Loucy (cell line): ENCODE measurements around the gene MXD3.

Source experiments
- H2AFZ ChIP-seq: fragments of 200-600 bp; sonication (generic); 2 replicates; pipeline ENCODE4 v1.6.0; 2016; ENCODE audit warnings: antibody characterized with exemption, mild to moderate bottlenecking, low read length, moderate library complexity
- H3F3A ChIP-seq: fragments of 200-600 bp; 2 replicates; pipeline ENCODE4 v1.6.0; 2016; ENCODE audit warnings: antibody characterized with exemption, low read depth, mild to moderate bottlenecking
- H3K27me3 ChIP-seq: fragments of 200-600 bp; sonication (generic); 2 replicates; pipeline ENCODE4 v1.6.1; 2014; ENCODE audit warnings: low read length, mild to moderate bottlenecking; ENCODE audit not compliant: insufficient read depth, poor library complexity, severe bottlenecking
- H3K36me3 ChIP-seq: fragments of 200-600 bp; sonication (generic); 2 replicates; pipeline ENCODE4 v1.6.1; 2016; ENCODE audit warnings: low read length; ENCODE audit not compliant: insufficient read depth
- H3K4me1 ChIP-seq: fragments of 200-600 bp; sonication (generic); 2 replicates; pipeline ENCODE4 v1.5.1; 2014; ENCODE audit warnings: low read length, mild to moderate bottlenecking; ENCODE audit not compliant: insufficient read depth, poor library complexity, severe bottlenecking
- H3K4me2 ChIP-seq: fragments of 200-600 bp; sonication (generic); 2 replicates; pipeline ENCODE4 v1.6.0; 2014; ENCODE audit warnings: antibody characterized with exemption, low read length, low read depth, mild to moderate bottlenecking; ENCODE audit not compliant: poor library complexity, severe bottlenecking
- H3K4me3 ChIP-seq: fragments of 200-600 bp; sonication (generic); 2 replicates; pipeline ENCODE4 v1.5.1; 2014; ENCODE audit warnings: low read length, mild to moderate bottlenecking, mixed read lengths; ENCODE audit not compliant: poor library complexity, severe bottlenecking
- H3K79me2 ChIP-seq: fragments of 200-600 bp; sonication (generic); 2 replicates; pipeline ENCODE4 v1.6.1; 2014; ENCODE audit warnings: low read length; ENCODE audit not compliant: insufficient read depth
- H3K9ac ChIP-seq: fragments of 200-600 bp; sonication (generic); 2 replicates; pipeline ENCODE4 v1.6.0; 2014; ENCODE audit warnings: mild to moderate bottlenecking, low read depth, low read length, moderate library complexity; ENCODE audit not compliant: poor library complexity, severe bottlenecking
- H3K9me2 ChIP-seq: fragments of 200-600 bp; sonication (generic); replicated peaks from 2 replicates; pipeline ENCODE4 v1.6.1; 2016; ENCODE audit warnings: low read depth, low read length, mixed read lengths
- H3K9me3 ChIP-seq: fragments of 200-600 bp; sonication (generic); 2 replicates; pipeline ENCODE4 v1.6.1; 2014; ENCODE audit warnings: mild to moderate bottlenecking, antibody characterized with exemption, low read length, low read depth; ENCODE audit not compliant: insufficient read depth
- H4K20me1 ChIP-seq: fragments of 200-600 bp; sonication (generic); 2 replicates; pipeline ENCODE4 v1.6.0; 2014; ENCODE audit warnings: antibody characterized with exemption, low read length, mild to moderate bottlenecking; ENCODE audit not compliant: insufficient read depth, poor library complexity, severe bottlenecking
- CTCF ChIP-seq: fragments of 200-600 bp; sonication (generic); conservative IDR thresholded peaks from 2 replicates; pipeline ENCODE4 v1.5.1; 2014; ENCODE audit warnings: mild to moderate bottlenecking, antibody characterized with exemption, low read length
- EZH2phosphoT487 ChIP-seq: fragments of 200-600 bp; IDR thresholded peaks from 2 replicates; pipeline ENCODE4 v1.6.1; 2018; ENCODE audit warnings: antibody characterized with exemption, mild to moderate bottlenecking, moderate library complexity, borderline replicate concordance

MXD3 gene

GRCh38 chr5:177349762-177350161 lies 38.1 kb upstream of the MXD3 start:
- H3K4me3 ChIP-seq = peak overlapping the region; percentile 92
- H3F3A ChIP-seq = no peaks in the 10 kb centered on the region
- no peaks in the 10 kb centered on the region for H3K27me3 ChIP-seq
- no peaks in the 10 kb centered on the region for H3K9me2 ChIP-seq
- H3K9ac ChIP-seq = peak overlapping the region; percentile 84
- peaks cover 8% of the 10 kb centered on the region for H4K20me1 ChIP-seq
- peaks cover 60% of the 10 kb centered on the region for H3K79me2 ChIP-seq
- no peak overlapping the region for H2AFZ ChIP-seq
- H3K4me2 ChIP-seq = peak overlapping the region; percentile 97
- no peaks in the 10 kb centered on the region for H3K9me3 ChIP-seq
- H3K36me3 ChIP-seq = no peaks in the 10 kb centered on the region
- TF ChIP-seq CTCF = no peak
- no peak for TF ChIP-seq EZH2phosphoT487
- peaks cover 24% of the 10 kb centered on the region for H3K4me1 ChIP-seq

GRCh38 chr5:177349362-177349647 lies 37.6 kb upstream of the MXD3 start:
- Histone ChIP-seq H3K27me3 (no peaks in the 10 kb centered on the region), H3K9me2 (no peaks in the 10 kb centered on the region), H3K4me1 (peaks cover 24% of the 10 kb centered on the region), H3F3A (no peaks in the 10 kb centered on the region), H3K4me3 (peak overlapping the region; percentile 92), H3K4me2 (peak overlapping the region; percentile 97), H2AFZ (no peak overlapping the region), H3K36me3 (no peaks in the 10 kb centered on the region), H3K9ac (no peak overlapping the region), H4K20me1 (peaks cover 8% of the 10 kb centered on the region), H3K9me3 (no peaks in the 10 kb centered on the region), H3K79me2 (peaks cover 60% of the 10 kb centered on the region)
- no peak for TF ChIP-seq EZH2phosphoT487
- no peak for TF ChIP-seq CTCF

DNA sequence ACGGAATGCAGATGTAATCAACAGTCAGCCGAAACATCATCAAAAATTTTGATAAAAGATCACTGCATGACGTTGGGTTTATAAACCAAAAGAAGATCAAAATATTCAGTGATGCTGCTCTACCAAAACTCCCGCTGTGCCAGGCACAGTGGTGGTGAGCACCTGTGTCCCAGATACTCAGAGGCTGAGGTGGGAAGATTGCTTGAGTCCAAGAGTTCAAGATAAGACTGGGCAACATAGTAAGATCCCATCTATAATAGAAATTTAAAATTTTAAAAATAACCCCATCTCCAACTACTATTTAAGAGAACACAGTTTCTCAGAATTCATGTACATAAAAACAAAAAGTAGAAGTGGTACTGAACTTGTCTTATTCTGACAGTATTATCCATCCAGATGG lies 36.0 kb upstream of the MXD3 start:
- Histone ChIP-seq H3K4me3 (peak overlapping the region; percentile 51), H4K20me1 (peaks cover 8% of the 10 kb centered on the region)
- no peak for TF ChIP-seq EZH2phosphoT487
- TF ChIP-seq CTCF = no peak

More for the DNA sequence above, 36.0 kb upstream of the MXD3 start:
- Histone ChIP-seq H3K79me2 (peaks cover 67% of the 10 kb centered on the region), H3K36me3 (0 out of 2 replicates have a peak, but pooled peaks cover 3% of the 10 kb centered on the region), H3K9me2 (no peaks in the 10 kb centered on the region), H3K9me3 (no peaks in the 10 kb centered on the region), H3F3A (no peaks in the 10 kb centered on the region), H3K9ac (peak overlapping the region; percentile 27), H3K4me2 (peak overlapping the region; percentile 69), H3K27me3 (no peaks in the 10 kb centered on the region), H2AFZ (no peak overlapping the region), H3K4me1 (peaks cover 24% of the 10 kb centered on the region)
